WERI-Rb-1 (cell line): Measurements from ENCODE around the gene CNDP2.

Experiments
- DNase-seq: peaks from one replicate; pipeline ENCODE4 v3.0.0-alpha.2; 2020
- H3K27ac ChIP-seq: fragments of 250-450 bp; sonication (Bioruptor Pico); 2 replicates; pipeline ENCODE4 v1.5.1; 2020; ENCODE audit warnings: mild to moderate bottlenecking, moderate library complexity
- H3K27me3 ChIP-seq: fragments of 250-450 bp; sonication (Bioruptor Pico); 2 replicates; pipeline ENCODE4 v1.5.1; 2021; ENCODE audit warnings: mild to moderate bottlenecking, low read depth, moderate library complexity; ENCODE audit not compliant: insufficient read depth, severe bottlenecking
- H3K36me3 ChIP-seq: fragments of 250-450 bp; sonication (Bioruptor Pico); 2 replicates; pipeline ENCODE4 v1.5.1; 2020; ENCODE audit warnings: mild to moderate bottlenecking, moderate library complexity
- H3K4me3 ChIP-seq: 2 replicates; pipeline ENCODE4 v1.5.1; 2011; ENCODE audit warnings: low read depth, mild to moderate bottlenecking, control low read depth, low read length
- H3K9me3 ChIP-seq: fragments of 250-450 bp; sonication (Bioruptor Pico); 2 replicates; pipeline ENCODE4 v1.5.1; 2021; ENCODE audit warnings: mild to moderate bottlenecking, moderate library complexity; ENCODE audit not compliant: severe bottlenecking
- CTCF ChIP-seq: IDR thresholded peaks from 2 replicates; pipeline ENCODE4 v1.5.1; 2011; ENCODE audit warnings: low read depth, mild to moderate bottlenecking, control low read depth, inconsistent platforms, low read length

The CNDP2 gene

GRCh38 chr18:74541703-74542555 is 45.8 kb downstream of the CNDP2 start:
- Histone ChIP-seq H3K4me3 (no peak overlapping the region), H3K9me3 (no peaks in the 10 kb centered on the region), H3K36me3 (no peaks in the 10 kb centered on the region), H3K27ac (no peak overlapping the region), H3K27me3 (no peaks in the 10 kb centered on the region)
- DNase-seq = no peak
- no peak for TF ChIP-seq CTCF

- Histone ChIP-seq H3K36me3 (no peaks in the 10 kb centered on the region), H3K9me3 (peaks cover 14% of the 10 kb centered on the region), H3K27me3 (no peaks in the 10 kb centered on the region), H3K27ac (no peak overlapping the region), H3K4me3 (no peak overlapping the region)
- no peak for DNase-seq
- TF ChIP-seq CTCF = no peak
These were observed 48.7 kb downstream of the CNDP2 start for GRCh38 chr18:74544898-74545297.

- H3K36me3 ChIP-seq = no peaks in the 10 kb centered on the region
- H3K4me3 ChIP-seq = no peak overlapping the region
- TF ChIP-seq CTCF = no peak
- peaks cover 17% of the 10 kb centered on the region for H3K9me3 ChIP-seq
- H3K27me3 ChIP-seq = no peaks in the 10 kb centered on the region
- no peak overlapping the region for H3K27ac ChIP-seq
- DNase-seq = no peak
These were observed 49.8 kb downstream of the CNDP2 start for GRCh38 chr18:74546007-74546406.

GRCh38 chr18:74546751-74547530 is 50.8 kb downstream of the CNDP2 start:
- Histone ChIP-seq H3K4me3 (no peak overlapping the region), H3K27me3 (no peaks in the 10 kb centered on the region), H3K36me3 (no peaks in the 10 kb centered on the region), H3K27ac (no peak overlapping the region), H3K9me3 (peaks cover 17% of the 10 kb centered on the region)
- TF ChIP-seq CTCF = no peak
- DNase-seq = no peak

- TF ChIP-seq CTCF = no peak
- no peak for DNase-seq
- Histone ChIP-seq H3K36me3 (no peaks in the 10 kb centered on the region), H3K27me3 (no peaks in the 10 kb centered on the region), H3K4me3 (no peak overlapping the region), H3K27ac (no peak overlapping the region), H3K9me3 (peaks cover 17% of the 10 kb centered on the region)
These were observed 51.7 kb downstream of the CNDP2 start for GRCh38 chr18:74547860-74548259.
